CD4-positive, alpha-beta T cell treated with Interleukin-12 subunit alpha and Interleukin-12 subunit beta, for 1 hour (primary cell): ENCODE measurements around the gene THADA.

Source experiments
- DNase-seq: peaks from one replicate; pipeline ENCODE4 v3.0.0-alpha.2; 2020

Gene THADA

DNA sequence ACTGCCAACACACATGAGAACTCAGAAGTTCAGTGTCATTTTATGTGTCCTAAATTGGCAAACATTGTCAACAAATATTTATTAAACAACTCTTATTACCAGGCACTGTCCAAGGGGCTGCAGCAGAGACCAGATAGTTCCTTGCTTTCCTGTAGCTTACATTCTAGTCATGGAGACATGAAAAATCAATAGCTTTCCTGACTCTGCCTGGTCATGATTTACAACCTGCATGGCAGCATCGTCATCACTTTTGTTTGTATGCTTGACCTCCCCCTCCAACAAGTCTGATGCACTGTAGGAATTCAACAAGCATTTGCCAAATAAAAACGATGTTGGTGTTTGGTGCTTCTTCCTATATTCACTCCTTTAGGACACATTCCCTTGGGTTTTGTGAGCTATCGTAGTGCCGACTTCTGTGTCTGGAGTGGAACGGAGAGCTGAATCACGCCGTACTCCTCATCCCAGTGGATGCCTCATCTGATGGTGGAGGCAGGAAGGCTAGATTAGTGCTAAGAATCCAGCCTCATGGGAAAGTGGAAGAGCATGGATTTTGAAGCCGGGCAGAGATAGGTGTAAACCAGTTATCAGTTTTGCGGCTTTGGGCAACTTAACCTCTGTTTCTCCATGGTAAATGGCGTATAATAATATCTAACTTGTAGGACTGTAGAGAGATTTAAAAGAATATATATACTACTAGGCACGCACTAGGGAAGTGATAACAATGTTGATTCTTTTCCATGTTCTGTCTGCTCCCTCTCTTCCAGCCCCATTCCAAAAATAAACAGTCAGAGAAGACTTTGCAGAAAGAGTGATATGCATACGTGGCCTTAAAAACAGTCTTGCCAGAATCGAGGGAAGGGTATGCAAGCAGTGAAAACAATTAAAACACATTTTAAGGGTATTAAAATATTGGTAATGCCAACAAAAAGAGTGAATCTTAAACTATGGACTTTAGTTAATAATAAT lies 249.0 kb downstream of the THADA start:
- no peak for DNase-seq

GRCh38 chr2:43345872-43346271 lies 250.0 kb downstream of the THADA start:
- no peak for DNase-seq

DNA sequence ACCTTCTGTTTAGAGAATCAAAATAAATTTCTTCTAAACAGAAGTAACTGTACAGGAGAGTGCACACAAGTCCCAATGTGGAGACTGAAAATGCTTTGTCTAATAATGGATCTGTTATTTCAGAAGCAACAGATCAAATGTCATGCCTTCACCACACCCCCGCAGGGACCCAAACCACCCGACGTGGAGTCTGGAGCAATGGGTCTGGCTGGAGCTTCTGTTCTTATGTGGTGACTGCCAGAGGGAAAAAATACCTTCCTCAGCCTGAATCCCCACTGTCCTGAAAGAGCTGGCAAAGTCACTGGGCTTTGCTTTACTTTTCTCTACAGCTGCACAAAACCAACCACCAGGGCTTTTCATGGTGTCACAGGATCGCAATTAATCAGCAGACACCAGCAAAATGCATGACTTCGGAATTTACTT lies 250.4 kb downstream of the THADA start:
- no peak for DNase-seq

DNA sequence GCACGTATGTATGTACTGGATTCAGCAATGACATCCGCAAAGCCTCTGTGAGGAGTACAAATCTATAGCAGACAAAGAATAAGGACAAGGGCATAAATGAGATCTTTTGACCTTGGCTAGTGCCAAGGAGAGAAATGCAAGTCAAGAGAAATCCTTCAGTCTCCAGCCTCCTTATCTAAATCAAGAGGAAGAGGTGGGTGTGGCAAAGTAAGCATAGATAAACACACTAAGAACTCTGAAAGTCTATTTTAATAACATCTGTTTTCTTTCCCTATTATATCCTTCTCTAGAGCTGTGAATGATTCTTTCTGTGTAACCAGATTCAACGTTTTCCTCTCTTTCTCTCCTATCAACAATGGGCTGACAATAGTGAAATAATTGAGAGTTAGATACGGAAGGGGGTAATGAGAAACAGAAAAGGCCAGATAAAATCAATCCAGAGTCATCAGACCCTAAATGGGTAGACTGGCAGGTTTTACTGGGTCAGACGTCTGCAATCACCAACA lies 250.9 kb downstream of the THADA start:
- DNase-seq = no peak

DNA sequence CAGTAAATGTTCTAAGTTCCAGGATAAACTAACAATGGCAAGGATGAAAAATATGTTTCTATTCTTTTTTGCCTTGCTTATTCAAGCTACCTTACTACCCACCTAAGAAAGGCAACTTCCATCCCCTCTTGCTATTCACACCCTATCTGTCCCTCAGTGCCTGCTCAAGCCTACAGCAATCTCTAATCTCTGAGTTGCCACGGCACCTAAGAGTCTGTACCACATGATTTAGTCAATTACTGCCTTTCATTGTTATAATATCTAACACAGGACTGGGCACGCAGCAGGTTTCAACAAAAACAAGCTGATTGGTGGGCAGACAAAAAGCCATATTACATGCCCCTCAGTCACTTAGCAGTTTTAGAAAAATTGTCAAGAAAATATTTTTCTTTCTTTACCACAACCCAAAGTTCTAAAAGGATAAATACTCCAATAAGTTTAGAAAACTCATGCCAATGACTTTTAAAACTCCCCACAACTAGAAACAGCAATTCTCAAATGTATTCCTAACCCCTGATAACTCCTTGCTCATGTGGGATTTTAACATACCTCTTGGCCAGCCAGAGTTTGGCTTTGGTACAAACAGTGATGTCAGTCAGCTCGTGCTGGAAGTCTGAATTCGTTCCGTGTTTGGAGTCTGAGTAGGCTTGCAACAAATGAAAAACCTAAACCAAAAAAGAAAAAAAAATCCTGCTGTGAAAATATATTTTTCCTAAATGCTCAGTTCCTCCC lies 252.1 kb downstream of the THADA start:
- DNase-seq = no peak

- no peak for DNase-seq
Observed at GRCh38 chr2:43341959-43342757, 253.7 kb downstream of the THADA start.

GRCh38 chr2:43340945-43341356 lies 254.9 kb downstream of the THADA start:
- no peak for DNase-seq

GRCh38 chr2:43340066-43340465 lies 255.8 kb downstream of the THADA start:
- no peak for DNase-seq

DNA sequence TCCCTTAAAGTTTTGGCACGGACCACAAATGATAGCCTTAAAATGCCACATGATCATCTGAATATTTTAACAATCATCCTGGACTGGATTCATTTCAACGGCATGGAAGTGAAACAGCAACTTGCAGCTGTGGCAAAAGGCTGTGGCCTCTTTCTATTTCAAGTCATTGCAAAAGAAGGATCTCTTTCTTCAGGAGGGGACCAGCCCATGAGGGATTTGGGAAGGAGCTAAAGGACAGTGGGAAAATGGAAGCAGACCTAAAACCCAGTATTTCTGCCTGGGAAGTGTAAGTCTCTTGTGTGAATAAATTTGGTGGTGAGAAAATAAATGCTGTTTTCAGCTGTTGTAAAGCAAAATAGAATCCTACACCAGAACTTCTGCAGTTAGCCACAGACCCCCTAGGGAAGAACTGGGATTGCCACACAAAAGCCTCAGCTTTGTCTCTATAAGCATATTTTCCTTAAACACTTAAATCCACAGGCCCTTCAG lies 262.1 kb downstream of the THADA start:
- DNase-seq = no peak

DNA sequence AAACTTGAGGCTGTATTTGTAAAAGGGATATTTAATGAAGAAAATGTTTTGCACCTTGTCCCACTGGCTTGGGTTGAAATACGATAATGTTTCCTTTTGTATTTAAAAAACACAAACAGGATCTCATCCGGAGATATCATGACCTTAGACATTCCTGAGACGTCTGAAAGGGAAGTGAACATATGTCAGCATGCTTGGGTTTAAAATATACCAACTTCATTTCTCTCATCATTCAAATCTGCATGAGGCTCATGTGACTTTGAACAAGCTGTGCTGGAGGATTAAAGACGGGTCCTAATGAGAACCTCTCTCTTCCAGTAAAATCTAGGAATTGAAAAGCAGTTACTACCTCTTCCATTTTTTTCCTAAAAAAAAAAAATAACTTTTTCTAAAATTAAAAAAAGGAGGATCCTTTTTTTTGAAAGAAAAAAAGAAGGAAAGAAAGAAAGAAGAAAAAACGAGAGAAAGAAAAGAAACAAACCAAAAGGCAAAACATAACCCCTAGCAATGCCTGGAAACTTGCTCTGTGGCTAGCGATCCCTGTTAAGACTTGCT lies 262.7 kb downstream of the THADA start:
- DNase-seq = no peak

GRCh38 chr2:43332653-43333052 lies 263.2 kb downstream of the THADA start:
- DNase-seq = no peak

- DNase-seq = no peak
Observed at GRCh38 chr2:43331422-43331821, 264.4 kb downstream of the THADA start.

- DNase-seq = no peak
Observed at GRCh38 chr2:43329637-43330036, 266.2 kb downstream of the THADA start.

DNA sequence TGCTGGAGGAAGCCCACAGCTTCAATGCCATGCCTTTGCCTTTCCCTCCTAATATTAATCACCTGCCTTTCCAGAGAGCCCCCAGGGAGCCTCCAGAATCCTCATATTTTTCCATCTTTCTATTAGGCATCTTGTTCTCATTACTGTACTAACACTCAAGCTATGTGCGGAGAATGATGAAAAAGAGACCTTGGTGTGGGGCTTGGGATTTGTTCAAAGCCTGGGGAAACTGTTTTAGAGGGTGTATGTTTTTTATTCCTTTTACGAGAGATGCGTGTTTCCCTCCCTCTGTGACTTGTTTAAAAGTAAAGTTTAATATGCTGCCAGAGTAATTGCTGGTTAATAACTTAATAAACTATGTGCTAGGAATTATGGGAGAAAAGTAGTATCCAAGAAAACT lies 267.0 kb downstream of the THADA start:
- DNase-seq = no peak

- DNase-seq = no peak
Observed at GRCh38 chr2:43328133-43328532, 267.7 kb downstream of the THADA start.

DNA sequence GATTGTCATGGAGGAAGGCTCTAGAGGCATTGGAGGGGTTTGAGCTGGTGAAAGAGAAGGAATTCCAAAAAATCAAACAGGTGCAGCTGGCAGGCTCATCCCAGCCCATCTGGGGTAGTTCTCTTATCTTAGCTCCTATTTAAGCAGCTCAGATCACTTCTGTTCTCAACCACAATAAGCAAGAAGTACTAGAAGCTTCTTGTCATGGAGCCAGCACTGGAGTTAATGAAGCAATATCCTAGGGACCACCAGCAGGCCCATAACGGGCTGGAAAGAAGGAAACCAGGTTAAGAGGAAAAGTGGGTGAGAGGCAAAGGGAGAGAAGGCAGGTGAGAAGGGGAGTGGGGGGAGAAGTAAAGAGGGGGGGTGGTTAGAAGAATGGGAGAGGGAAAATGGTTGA lies 268.7 kb downstream of the THADA start:
- DNase-seq = no peak

- DNase-seq = no peak
Observed at GRCh38 chr2:43326101-43326825, 269.6 kb downstream of the THADA start.

- DNase-seq = no peak
Observed at GRCh38 chr2:43325107-43325811, 270.6 kb downstream of the THADA start.

GRCh38 chr2:43324259-43325106 lies 271.4 kb downstream of the THADA start:
- no peak for DNase-seq

DNA sequence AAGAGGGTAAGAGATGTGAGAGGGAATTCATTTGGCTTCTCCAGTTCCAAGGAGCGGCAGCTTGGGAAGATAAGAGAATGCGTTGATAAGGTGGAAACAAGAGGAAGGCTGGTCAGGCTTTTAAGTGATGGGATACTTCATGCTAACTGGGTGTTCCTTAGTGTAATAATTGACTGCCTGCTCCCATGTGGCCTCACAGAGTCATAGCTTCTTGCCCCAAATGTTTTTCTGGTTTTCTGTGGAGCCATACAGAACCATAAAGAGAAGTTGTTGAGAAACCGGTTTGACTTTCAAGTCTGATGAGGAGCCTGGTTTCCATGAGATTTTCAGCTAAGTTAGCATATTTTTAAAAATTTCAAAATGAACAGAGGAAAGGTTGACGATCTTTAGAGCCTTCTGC lies 272.0 kb downstream of the THADA start:
- no peak for DNase-seq
